K562 (cell line): Measurements from ENCODE around the gene ATP13A1. TPM values are rescaled to one million over a fixed set of nuclear protein-coding genes. Genes with fewer than 3 reads are reported as not detected.

Experiments
- BMI1 ChIP-seq: fragments of 150-350 bp; IDR thresholded peaks from 2 replicates; pipeline ENCODE4 v1.6.1; 2014; ENCODE audit warnings: low read length
- ERF ChIP-seq: fragments of 450-650 bp; formaldehyde crosslinking; IDR thresholded peaks from 2 replicates; pipeline ENCODE4 v1.4.0; 2020; ENCODE audit warnings: mild to moderate bottlenecking, mixed read lengths
- ETS2 ChIP-seq: IDR thresholded peaks from 2 replicates; pipeline ENCODE4 v1.6.1; 2016; ENCODE audit warnings: borderline replicate concordance, missing genetic modification characterization, mild to moderate bottlenecking, moderate library complexity, missing compliant biosample characterization; ENCODE audit not compliant: poor library complexity, severe bottlenecking
- ETV6 ChIP-seq, 3 experiments: fragments of 150-350 bp in 1 of 3; sonication (generic) in 1 of 3; formaldehyde crosslinking in 1 of 3; IDR thresholded peaks; 2 replicates each; pipeline versions ENCODE4 v1.6.1 to v1.8.0; 2014 to 2022; ENCODE audit warnings: borderline replicate concordance in 2 of 3, low read depth in 2 of 3, antibody characterized with exemption in 1 of 3, low read length in 1 of 3, mild to moderate bottlenecking in 1 of 3, missing genetic modification reagents in 1 of 3
- HMGN3 ChIP-seq: IDR thresholded peaks from 2 replicates; pipeline ENCODE4 v1.6.1; 2011; ENCODE audit warnings: borderline replicate concordance, low read depth, mild to moderate bottlenecking, mixed read lengths, low read length; ENCODE audit not compliant: insufficient read length; ENCODE audit errors: extremely low read depth
- MTA3 ChIP-seq: fragments of 450-650 bp; formaldehyde crosslinking; IDR thresholded peaks from 2 replicates; pipeline ENCODE4 v1.6.1; 2017; ENCODE audit warnings: mild to moderate bottlenecking, borderline replicate concordance
- PURB ChIP-seq: sonication (generic); formaldehyde crosslinking; IDR thresholded peaks from 2 replicates; pipeline ENCODE4 v1.9.0; 2021; ENCODE audit warnings: low read depth, mild to moderate bottlenecking, missing genetic modification reagents
- RFX1 ChIP-seq: fragments of 450-650 bp; IDR thresholded peaks from 2 replicates; pipeline ENCODE4 v1.6.1; 2016; ENCODE audit warnings: mild to moderate bottlenecking, moderate library complexity
- TAL1 ChIP-seq: fragments of 450-650 bp; IDR thresholded peaks from 2 replicates; pipeline ENCODE4 v1.6.1; 2016; ENCODE audit warnings: mild to moderate bottlenecking
- TFAM ChIP-seq: fragments of 250-450 bp; sonication (Bioruptor Pico); conservative IDR thresholded peaks from 2 replicates; pipeline ENCODE4 v1.5.0; 2021; ENCODE audit warnings: mild to moderate bottlenecking, moderate library complexity
- ZBTB7A ChIP-seq: IDR thresholded peaks from 2 replicates; pipeline ENCODE4 v1.6.1; 2011; ENCODE audit warnings: low read depth, mild to moderate bottlenecking, low read length, moderate library complexity, borderline replicate concordance; ENCODE audit not compliant: control insufficient read depth
- ZNF699 ChIP-seq: fragments of 250-450 bp; sonication (Bioruptor Pico); IDR thresholded peaks from 2 replicates; pipeline ENCODE4 v1.8.0; 2021; ENCODE audit warnings: mild to moderate bottlenecking, moderate library complexity; ENCODE audit not compliant: insufficient replicate concordance
- polyA plus RNA-seq, 8 experiments: library from polyadenylated mRNA; depleted of rRNA in 4 of 8; stranded (reverse) in 5 of 8; unstranded in 3 of 8; fragments of >200 nt; fragmentation: Nextera tagmentation in 2 of 8; fragmentation: Illumina TruSeq in 1 of 8; extraction: Ambion mirVana in 2 of 8; extraction: Trizol in 1 of 8; gene quantifications; 2 replicates each; pipeline versions ENCODE4 v1.2.1 to v1.2.3, GENCODE V29; 2011 to 2014; ENCODE audit warnings: inconsistent platforms in 1 of 8, missing spikeins in 1 of 8
- total RNA-seq, 7 experiments: library from RNA; depleted of rRNA in 6 of 7; stranded (reverse); fragments of >200 nt in 6 of 7; fragmentation: Illumina TruSeq in 2 of 7; extraction: Trizol in 2 of 7; gene quantifications; 2 replicates each; pipeline versions ENCODE4 v1.2.1 to v1.2.3, GENCODE V29; 2011 to 2021; ENCODE audit warnings: low replicate concordance in 1 of 7
- TF ChIP-seq, protein P1 (sequence below), 2 experiments: fragments of 450-650 bp in 1 of 2; sonication (generic) in 1 of 2; formaldehyde crosslinking in 1 of 2; IDR thresholded peaks; 2 replicates each; pipeline versions ENCODE4 v1.7.1 to v1.9.0; 2016 to 2022; ENCODE audit warnings: inconsistent platforms in 1 of 2, mild to moderate bottlenecking in 1 of 2, missing genetic modification reagents in 1 of 2

The ATP13A1 gene
- total and polyA plus RNA-seq, 9 of the 15 experiments (the other 6 are each of a cell fraction or from before 2014, with no cell fraction given): 0.90 to 83.8 (median 23.1) TPM

DNA sequence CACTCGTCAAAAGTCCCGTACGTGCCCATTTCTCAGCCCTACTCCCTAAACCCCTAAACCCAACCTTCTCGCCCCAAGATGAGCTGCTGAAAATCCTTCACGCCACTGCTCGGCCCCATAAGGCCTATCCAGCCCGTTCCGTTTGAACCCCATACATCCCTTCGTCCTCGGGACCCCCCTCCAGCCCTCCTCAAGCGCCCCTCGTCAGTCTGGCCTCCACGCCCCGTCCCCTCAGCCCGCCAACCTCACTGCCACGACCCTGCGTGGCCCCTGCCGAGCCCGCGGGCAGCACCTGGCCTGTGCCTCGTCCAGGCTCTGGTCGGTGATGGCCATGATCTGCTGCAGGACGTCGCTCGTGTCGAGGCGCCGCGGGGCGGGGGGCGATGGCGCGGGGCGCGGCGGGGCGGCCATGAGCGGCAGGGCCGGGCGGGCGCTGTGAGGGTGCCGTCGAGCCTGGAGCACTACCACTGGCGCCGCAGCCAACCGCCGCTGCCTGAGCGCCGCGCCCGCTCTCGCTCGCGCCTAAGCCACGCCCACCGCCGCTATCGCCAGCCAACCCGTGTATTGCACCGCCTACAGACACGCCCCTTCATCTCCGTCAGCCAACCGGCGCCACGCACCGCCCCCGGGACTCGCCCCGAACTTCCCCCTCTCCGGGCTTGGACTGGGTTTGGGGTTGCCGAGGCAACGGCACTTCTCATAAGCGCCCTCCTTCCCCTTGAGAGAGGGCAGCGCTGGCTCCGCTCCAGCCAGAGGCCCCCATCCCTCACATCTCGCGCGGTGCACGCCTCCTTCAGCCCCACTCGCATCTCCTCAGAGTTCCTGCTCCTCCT lies 45.0 kb downstream of the ATP13A1 start, which contains the start of gene PBX4 (continued):
- TF ChIP-seq HMGN3 (peak; percentile 83), ZNF699 (no peak), BMI1 (peak; percentile 77), TAL1 (no peak), ZBTB7A (peak; percentile 8; the same call in 1 of the 2 replicates), RFX1 (peak; percentile 95), ETS2 (tag) (no peak), ERF (CRISPR knock-in tag) (no peak), ETV6 (IDR thresholded peaks at IDR 0.05; ENCODE audit: borderline replicate concordance in 1 of 2, low read depth in 2 of 2, low read length in 1 of 2) (no peak), ETV6 (CRISPR knock-in tag; IDR thresholded peaks at IDR 0.05; ENCODE audit: borderline replicate concordance) (no peak), MTA3 (peak; percentile 68; the same call in 1 of the 2 replicates), PURB (CRISPR knock-in tag) (no peak), TFAM (CRISPR knock-in tag) (no peak)
- TF ChIP-seq, protein P1, sequence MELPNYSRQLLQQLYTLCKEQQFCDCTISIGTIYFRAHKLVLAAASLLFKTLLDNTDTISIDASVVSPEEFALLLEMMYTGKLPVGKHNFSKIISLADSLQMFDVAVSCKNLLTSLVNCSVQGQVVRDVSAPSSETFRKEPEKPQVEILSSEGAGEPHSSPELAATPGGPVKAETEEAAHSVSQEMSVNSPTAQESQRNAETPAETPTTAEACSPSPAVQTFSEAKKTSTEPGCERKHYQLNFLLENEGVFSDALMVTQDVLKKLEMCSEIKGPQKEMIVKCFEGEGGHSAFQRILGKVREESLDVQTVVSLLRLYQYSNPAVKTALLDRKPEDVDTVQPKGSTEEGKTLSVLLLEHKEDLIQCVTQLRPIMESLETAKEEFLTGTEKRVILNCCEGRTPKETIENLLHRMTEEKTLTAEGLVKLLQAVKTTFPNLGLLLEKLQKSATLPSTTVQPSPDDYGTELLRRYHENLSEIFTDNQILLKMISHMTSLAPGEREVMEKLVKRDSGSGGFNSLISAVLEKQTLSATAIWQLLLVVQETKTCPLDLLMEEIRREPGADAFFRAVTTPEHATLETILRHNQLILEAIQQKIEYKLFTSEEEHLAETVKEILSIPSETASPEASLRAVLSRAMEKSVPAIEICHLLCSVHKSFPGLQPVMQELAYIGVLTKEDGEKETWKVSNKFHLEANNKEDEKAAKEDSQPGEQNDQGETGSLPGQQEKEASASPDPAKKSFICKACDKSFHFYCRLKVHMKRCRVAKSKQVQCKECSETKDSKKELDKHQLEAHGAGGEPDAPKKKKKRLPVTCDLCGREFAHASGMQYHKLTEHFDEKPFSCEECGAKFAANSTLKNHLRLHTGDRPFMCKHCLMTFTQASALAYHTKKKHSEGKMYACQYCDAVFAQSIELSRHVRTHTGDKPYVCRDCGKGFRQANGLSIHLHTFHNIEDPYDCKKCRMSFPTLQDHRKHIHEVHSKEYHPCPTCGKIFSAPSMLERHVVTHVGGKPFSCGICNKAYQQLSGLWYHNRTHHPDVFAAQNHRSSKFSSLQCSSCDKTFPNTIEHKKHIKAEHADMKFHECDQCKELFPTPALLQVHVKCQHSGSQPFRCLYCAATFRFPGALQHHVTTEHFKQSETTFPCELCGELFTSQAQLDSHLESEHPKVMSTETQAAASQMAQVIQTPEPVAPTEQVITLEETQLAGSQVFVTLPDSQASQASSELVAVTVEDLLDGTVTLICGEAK (IDR thresholded peaks at IDR 0.05): 0 out of 2 replicates have a peak, but pooled peaks have one; percentile 43
- TF ChIP-seq, protein P1 (CRISPR knock-in tag; IDR thresholded peaks at IDR 0.05): no peak
